ENCODE results near the gene MTERF4. TPM values are rescaled to one million over a fixed set of nuclear protein-coding genes. Genes with fewer than 3 reads are reported as not detected.
A peak's percentile ranks its signal among the peaks of the same experiment; 100 is the strongest.

The MTERF4 gene
- total RNA-seq, 2 donors from 2014 or later = 38.1 to 40.5 TPM

DNA sequence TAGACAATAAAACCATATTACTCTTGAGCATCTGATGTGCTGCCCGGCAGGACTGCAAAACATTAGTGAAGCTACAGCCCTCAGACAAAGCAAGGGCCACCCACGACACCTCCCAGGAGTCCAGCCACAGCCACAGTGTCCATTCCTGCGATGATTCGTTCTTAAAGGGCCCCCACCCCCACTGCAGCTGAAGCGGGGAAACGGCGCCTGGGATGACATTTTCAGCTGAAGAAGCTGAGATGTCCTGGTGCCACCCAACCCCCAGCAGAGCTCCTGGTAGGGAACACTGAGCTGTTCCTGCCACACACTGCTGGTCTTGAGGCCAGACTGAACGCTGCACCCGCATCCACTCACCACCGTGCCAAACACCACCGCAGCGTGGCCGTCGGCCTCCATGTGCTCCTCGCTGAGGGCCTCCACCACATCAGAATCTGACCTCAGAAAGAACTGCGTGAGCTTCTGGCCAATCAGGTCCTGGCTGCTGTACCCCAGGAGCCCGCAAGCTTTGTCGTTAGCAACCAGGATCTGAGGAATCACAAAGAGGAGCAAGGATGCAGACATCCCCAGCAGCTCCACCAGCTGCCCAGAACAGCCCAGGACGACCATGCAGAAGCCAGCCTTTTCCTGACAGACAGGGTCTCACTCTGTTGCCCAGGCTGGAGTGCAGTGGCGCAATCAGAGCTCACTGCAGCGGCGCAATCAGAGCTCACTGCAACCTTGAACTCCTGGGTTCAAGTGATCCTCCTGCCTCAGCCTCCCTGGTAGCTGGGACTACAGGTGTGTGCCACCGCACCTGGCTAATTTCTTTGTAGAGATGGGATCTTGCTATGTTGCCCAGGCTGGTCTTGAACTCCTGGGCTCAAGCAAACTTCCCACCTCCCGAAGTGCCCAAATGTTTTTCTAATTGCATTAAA is 37.7 kb upstream of the MTERF4 start:
- no peak overlapping the region for H3K27ac Mint-ChIP-seq
- no peaks in the 10 kb centered on the region for H3K27me3 Mint-ChIP-seq
- no peaks in the 10 kb centered on the region for H3K9me3 Mint-ChIP-seq
- H3K4me1 Mint-ChIP-seq (ENCODE audit: low read depth in 2 of 2) = peaks cover 0 to 3% of the 10 kb centered on the region in 2 donors
- no peak overlapping the region for H3K4me3 Mint-ChIP-seq
- H3K36me3 Mint-ChIP-seq = no peaks in the 10 kb centered on the region
- ATAC-seq (no peak), DNase-seq (ENCODE audit: low spot score) (no peak)

DNA sequence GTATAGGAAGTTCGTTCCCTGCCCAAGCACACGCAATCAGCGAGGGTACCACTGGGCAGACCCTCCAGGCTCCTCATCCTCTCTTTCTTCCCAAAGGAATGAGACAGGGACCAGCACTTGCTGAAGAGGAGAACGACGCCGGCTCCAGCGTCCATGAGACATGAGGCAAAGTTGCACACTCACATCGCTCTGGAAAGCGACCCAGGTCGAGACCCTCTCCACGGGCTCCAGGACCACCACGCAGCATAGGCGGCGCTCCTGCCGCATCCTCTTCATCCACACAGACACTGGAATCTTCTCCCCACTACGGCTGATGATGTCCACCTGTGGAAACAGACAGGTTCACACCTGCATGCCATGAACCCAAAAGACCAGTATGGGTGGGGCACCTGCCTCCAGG is 36.4 kb upstream of the MTERF4 start:
- no peak overlapping the region for H3K4me3 Mint-ChIP-seq
- H3K4me1 Mint-ChIP-seq (ENCODE audit: low read depth in 2 of 2) = no peaks in the 10 kb centered on the region
- H3K36me3 Mint-ChIP-seq = no peaks in the 10 kb centered on the region
- H3K9me3 Mint-ChIP-seq = no peaks in the 10 kb centered on the region
- ATAC-seq (no peak), DNase-seq (ENCODE audit: low spot score) (no peak)
- H3K27me3 Mint-ChIP-seq = no peaks in the 10 kb centered on the region
- H3K27ac Mint-ChIP-seq = no peak overlapping the region

DNA sequence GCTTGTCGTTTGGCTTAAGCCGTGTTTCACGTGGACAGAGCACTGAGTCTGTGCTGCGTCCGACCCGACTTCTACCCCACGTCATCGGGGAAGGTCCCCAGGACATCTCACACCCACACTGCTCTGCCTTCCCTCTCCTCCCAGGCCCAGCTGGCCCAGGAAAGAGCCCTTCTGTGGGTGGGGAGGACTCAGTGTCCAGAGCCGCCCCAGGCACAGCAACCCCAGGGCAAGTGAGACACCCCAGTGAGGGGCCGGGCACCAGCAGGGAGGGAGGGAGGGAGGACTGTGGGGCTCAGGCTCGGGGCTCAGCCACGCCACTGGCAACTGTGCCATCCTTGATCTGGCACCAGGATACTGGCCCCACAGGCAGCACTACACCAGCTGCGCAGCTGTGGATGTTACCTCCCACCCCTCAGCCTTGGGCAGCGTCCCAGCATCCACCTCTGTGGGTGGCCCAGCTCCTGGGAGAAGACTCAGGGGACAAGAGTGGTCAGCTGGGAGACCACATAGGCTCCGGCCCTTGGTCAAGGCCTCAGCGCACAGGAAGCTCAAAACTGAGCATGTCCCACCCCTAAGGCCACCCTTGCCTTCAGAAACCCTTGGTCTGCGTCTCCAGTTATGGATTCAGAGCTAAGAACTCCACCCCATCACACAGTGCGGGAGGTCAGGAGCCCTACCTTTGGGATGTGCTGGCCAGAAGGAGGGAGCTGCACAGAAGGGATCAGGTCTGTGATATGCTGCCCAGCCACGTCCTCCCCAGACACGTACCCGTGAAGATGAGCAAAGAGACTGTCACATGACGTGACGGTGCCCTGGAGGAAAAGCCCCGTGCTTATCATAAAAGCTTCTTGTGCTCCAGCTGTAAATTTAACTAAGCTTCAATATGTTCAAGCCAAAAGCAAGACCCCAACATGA is 35.4 kb upstream of the MTERF4 start:
- Mint-ChIP-seq H3K4me3 (no peak overlapping the region), H3K27me3 (no peaks in the 10 kb centered on the region), H3K9me3 (no peaks in the 10 kb centered on the region), H3K4me1 (ENCODE audit: low read depth in 2 of 2) (peaks cover 0 to 5% of the 10 kb centered on the region in 2 donors), H3K36me3 (no peaks in the 10 kb centered on the region), H3K27ac (peak overlapping the region in 1 of 2 donors; percentile 41)
- ATAC-seq (peak in 1 of 2 donors; percentile 17), DNase-seq (ENCODE audit: low spot score) (no peak)

DNA sequence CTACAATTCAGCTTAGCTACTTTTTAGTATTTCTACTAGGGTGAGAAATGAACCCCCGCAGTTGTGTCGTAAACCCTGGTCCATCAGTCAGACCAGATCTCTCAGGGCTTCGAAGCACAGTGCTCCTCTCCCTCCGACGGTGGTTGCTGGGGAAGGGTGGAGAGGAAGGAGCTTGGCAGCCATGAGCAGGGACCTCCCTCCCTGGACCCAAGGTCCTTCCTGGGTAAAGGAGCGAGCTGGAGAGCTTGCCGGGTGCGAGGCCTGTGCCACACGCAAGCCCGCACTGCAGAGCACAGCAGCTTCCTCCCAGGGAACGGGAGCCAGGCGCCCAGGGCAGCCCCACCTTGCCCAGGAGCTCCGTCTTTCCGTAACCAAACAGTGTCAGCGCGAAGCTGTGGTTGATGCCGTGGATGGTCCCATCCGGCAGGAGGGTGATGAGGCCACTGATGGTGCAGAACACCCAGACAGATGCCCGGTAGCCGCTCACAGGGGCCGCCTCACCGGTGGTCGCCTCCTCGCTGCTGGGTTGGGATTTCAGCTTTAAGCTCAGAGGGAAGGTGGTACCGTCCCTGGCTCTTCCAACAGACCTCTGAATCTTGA is 34.7 kb upstream of the MTERF4 start:
- Mint-ChIP-seq H3K27me3 (no peaks in the 10 kb centered on the region), H3K27ac (no peak overlapping the region), H3K36me3 (no peaks in the 10 kb centered on the region), H3K9me3 (no peaks in the 10 kb centered on the region), H3K4me3 (no peak overlapping the region), H3K4me1 (ENCODE audit: low read depth in 2 of 2) (peaks cover 0 to 5% of the 10 kb centered on the region in 2 donors)
- DNase-seq (ENCODE audit: low spot score) (no peak), ATAC-seq (no peak)

DNA sequence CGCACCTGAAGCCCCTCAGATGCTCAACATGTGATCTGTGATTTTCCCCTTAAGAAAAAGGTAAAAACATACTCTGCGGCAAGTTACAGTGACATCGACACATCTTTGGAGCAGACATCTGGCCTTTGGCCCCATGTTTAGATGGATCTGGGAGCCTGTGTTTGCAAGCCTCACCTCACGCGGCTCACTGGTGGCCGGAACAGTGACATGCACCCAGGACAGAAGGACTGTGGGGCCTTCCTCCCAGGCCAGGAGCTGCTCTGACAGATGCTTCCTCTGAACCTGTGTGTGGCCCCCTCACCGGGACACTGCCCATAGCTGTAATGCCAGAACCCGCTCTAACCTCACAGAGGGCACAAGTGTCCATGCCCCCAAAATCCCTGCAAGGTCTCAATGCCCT is 34.1 kb upstream of the MTERF4 start:
- Mint-ChIP-seq H3K27ac (no peak overlapping the region), H3K9me3 (no peaks in the 10 kb centered on the region), H3K27me3 (no peaks in the 10 kb centered on the region), H3K36me3 (no peaks in the 10 kb centered on the region), H3K4me1 (ENCODE audit: low read depth in 2 of 2) (peaks cover 0 to 5% of the 10 kb centered on the region in 2 donors), H3K4me3 (no peak overlapping the region)
- DNase-seq (ENCODE audit: low spot score) = no peak
- ATAC-seq = no peak

DNA sequence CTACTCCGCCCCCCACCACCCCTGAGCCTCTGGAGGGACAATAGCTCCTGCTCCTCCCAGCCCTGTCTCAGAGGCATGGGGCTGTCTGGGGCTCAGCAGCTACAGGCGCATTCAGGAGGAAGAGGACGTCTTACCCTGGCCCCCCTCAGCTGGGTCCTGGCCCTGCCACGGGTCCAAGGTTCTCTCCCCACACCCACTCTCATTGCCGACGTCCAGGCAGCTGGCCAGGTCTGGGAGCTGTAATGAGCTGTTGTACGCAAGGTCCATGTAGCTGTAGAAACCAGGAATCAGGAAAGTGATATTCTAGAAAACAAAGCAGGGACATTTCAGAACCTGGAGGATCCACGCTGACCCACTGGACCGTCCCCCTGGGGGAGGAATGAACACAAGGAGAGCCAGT is 33.6 kb upstream of the MTERF4 start:
- no peak for DNase-seq (ENCODE audit: low spot score)
- peaks cover 0 to 6% of the 10 kb centered on the region in 2 donors for H3K4me1 Mint-ChIP-seq (ENCODE audit: low read depth in 2 of 2)
- H3K9me3 Mint-ChIP-seq = no peaks in the 10 kb centered on the region
- H3K4me3 Mint-ChIP-seq = no peak overlapping the region
- H3K36me3 Mint-ChIP-seq = no peaks in the 10 kb centered on the region
- ATAC-seq = no peak
- no peak overlapping the region for H3K27ac Mint-ChIP-seq
- H3K27me3 Mint-ChIP-seq = no peaks in the 10 kb centered on the region

DNA sequence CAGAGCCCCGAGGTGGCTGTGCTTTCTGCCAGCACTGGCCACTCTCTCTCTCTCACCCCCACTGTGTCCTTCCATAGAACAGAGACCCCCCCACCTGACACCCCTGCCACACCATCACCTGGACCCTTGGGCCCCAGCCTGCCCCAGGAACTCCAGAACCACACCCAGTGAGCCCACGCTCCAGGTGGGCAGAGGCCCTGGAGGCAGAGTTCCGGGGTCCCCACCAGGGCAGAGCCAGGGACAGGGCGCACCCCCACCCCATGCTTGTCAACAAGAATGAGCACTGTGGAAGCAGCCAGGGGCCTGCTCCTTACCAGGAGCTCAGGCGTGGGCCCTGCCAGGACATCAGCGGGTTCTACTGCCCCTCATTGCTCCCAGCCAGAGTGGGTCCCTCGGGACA is 32.6 kb upstream of the MTERF4 start:
- Mint-ChIP-seq H3K4me1 (ENCODE audit: low read depth in 2 of 2) (peaks cover 7 to 14% of the 10 kb centered on the region in 2 donors), H3K4me3 (no peak overlapping the region), H3K36me3 (no peaks in the 10 kb centered on the region), H3K27me3 (no peaks in the 10 kb centered on the region), H3K9me3 (no peaks in the 10 kb centered on the region), H3K27ac (no peak overlapping the region)
- DNase-seq (ENCODE audit: low spot score) (no peak), ATAC-seq (no peak)

DNA sequence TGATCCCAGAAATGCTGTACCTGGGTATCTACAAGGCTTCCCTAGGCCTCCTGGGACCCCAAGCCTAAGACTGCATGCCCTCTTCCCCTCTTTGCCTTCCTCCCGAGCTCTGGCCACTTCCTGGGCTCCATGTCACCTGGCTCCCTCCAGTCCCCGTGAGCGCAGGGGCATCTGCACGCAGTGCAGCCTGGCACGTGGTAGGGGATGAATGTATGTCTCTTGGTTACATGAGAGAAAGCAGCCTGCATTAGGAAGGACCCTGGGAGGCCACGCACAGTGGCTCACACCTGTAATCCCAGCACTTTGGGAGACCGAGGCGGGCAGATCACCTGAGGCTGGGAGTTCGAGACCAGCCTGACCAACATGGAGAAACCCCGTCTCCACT is 31.3 kb upstream of the MTERF4 start:
- H3K36me3 Mint-ChIP-seq = no peaks in the 10 kb centered on the region
- H3K27me3 Mint-ChIP-seq = no peaks in the 10 kb centered on the region

DNA sequence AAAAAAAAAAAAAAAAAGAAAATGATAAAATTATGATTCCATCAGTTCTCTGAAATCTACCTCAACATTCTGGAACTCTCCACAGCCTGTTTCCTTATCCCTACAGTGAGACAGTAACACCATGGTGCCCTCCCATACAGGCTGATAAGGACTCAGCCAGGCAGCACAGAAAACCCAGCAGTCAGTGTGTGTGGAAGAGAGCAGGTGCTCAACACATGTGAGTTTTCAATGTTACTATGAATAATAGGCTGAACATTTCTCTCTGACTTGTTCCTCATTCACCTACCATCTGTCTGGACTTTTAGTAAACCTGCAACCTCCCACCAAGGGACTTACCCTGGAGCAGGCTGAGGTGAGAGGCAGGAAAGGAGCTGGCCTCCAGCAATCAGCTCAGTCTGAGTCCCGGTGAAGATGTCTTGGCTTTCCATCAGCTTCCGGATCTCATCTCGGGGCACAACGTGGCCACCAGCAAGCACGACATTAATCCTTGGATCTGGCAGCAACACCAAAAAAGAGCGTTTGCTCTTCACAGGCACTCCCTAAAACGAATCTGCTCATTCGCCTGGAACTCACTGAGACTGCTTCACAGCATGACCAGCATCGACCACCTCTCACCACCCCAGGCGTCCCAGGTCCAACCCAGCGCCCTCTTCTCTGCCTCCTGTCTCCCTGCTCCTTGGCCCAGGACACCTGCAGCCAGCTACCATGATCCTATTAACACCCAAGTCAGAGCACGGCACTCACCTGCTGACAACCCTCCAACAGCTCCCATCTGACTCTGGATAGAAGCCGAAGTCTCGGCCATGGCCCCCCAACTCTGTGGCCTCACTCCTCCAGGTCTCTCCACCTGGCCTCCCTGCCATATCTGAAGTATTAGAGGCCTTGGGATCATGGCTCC is 30.7 kb upstream of the MTERF4 start:
- H3K4me1 Mint-ChIP-seq (ENCODE audit: low read depth in 2 of 2) = peaks cover 24 to 33% of the 10 kb centered on the region in 2 donors
- no peaks in the 10 kb centered on the region for H3K27me3 Mint-ChIP-seq
- H3K4me3 Mint-ChIP-seq = no peak overlapping the region
- no peaks in the 10 kb centered on the region for H3K9me3 Mint-ChIP-seq
- H3K36me3 Mint-ChIP-seq = no peaks in the 10 kb centered on the region
- DNase-seq (ENCODE audit: low spot score) = no peak
- no peak overlapping the region for H3K27ac Mint-ChIP-seq
- ATAC-seq = no peak

More for the DNA sequence above, 31.3 kb upstream of the MTERF4 start:
- Mint-ChIP-seq H3K4me1 (ENCODE audit: low read depth in 2 of 2) (peaks cover 18 to 26% of the 10 kb centered on the region in 2 donors), H3K4me3 (no peak overlapping the region), H3K27ac (no peak overlapping the region), H3K9me3 (no peaks in the 10 kb centered on the region)
- no peak for ATAC-seq
- DNase-seq (ENCODE audit: low spot score) = no peak

DNA sequence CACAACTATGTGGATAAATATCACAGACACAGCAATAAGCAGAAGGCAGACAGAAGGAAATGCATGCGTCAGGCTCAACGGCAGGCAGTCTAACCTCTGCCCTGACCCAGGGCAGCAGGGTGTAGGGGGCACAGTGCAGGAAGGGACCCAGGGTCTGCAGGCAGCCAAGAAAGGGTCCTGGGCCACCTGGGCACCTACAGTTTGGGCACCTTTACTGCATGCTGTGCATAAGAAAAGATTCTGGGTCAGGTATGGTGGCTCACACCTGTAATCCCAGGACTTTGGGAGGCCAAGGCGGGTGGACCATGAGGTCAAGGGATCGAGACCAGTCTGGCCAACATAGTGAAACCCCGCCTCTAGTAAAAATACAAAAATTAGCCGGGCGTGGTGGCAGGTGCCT is 29.4 kb upstream of the MTERF4 start:
- H3K4me3 Mint-ChIP-seq = no peak overlapping the region
- no peaks in the 10 kb centered on the region for H3K27me3 Mint-ChIP-seq
- peaks cover 29 to 36% of the 10 kb centered on the region in 2 donors for H3K4me1 Mint-ChIP-seq (ENCODE audit: low read depth in 2 of 2)
- no peaks in the 10 kb centered on the region for H3K36me3 Mint-ChIP-seq
- DNase-seq (ENCODE audit: low spot score) (no peak), ATAC-seq (no peak)
- H3K9me3 Mint-ChIP-seq = no peaks in the 10 kb centered on the region
- H3K27ac Mint-ChIP-seq = no peak overlapping the region

DNA sequence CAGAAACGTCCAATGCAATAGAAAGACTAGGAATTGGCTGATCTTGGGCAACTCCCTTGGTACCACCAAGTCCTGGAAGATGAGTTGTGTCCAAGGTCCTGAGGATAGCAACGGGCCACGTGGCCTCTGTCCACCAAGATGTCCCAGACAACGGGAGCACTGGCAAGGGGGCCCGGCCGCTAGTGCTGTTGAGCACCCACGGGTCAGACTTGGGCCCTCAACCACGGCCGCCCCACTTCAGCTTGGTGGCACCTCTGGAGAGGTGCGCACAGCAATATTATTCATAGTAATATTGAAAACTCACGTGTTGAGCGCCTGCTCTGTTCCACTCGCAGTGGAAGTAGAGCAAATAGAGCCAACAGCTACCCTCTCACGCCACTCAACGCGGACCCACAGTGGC is 28.2 kb upstream of the MTERF4 start:
- peaks cover 29 to 36% of the 10 kb centered on the region in 2 donors for H3K4me1 Mint-ChIP-seq (ENCODE audit: low read depth in 2 of 2)
- peak overlapping the region; percentile 67 for H3K4me3 Mint-ChIP-seq
- no peaks in the 10 kb centered on the region for H3K27me3 Mint-ChIP-seq
- no peak for ATAC-seq
- H3K36me3 Mint-ChIP-seq = no peaks in the 10 kb centered on the region
- no peaks in the 10 kb centered on the region for H3K9me3 Mint-ChIP-seq
- peak overlapping the region; percentile 96 to 98 for H3K27ac Mint-ChIP-seq
- DNase-seq (ENCODE audit: low spot score) = no peak

DNA sequence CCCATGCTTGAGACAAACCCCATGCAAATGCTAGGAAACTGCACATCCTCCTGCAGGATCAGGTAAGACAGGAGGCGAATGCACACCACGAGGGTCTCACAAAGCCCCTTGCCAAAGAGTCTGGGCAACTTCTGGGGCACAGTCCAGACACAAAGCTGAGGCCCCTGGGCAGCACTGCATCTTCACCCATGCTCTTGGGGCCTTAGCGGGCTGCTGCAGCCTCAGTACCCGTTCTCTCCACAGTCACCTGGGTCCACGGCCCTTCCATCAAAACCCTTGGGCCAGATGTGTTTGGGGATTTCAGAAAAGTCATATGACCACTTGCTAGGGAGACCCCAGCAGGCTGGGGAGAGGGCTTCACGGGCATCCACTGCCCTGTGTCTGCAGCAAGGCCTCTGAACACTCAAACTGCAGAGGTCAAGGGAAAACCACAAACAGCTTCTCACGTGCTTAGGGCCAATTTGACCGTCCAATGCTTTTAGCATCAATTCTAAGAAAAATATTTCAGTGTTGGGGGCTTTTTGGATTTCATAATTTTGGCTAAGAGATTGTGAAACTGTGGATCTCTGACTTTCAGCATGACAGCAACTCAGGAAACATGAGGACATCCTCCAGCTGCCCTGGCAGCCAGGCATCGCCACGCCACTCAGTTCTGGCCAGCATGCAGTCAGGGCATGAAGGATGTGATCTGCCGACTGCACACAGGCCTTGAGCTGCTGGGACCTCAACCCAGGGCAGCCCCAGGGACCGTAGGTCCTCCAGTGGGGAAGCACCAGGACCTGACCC is 27.2 kb upstream of the MTERF4 start:
- Mint-ChIP-seq H3K27ac (peak overlapping the region; percentile 96 to 98), H3K4me1 (ENCODE audit: low read depth in 2 of 2) (peaks cover 29 to 36% of the 10 kb centered on the region in 2 donors), H3K4me3 (peak overlapping the region; percentile 67), H3K36me3 (no peaks in the 10 kb centered on the region), H3K9me3 (no peaks in the 10 kb centered on the region), H3K27me3 (no peaks in the 10 kb centered on the region)
- DNase-seq (ENCODE audit: low spot score) = no peak
- peak; percentile 72 to 84 for ATAC-seq
